ENCODE results near the gene PDSS1. TPM values are rescaled to one million over a fixed set of nuclear protein-coding genes. Genes with fewer than 3 reads are reported as not detected.
A peak's percentile ranks its signal among the peaks of the same experiment; 100 is the strongest.

Gene PDSS1
- total RNA-seq, 1 donor, result 1.8 TPM

DNA sequence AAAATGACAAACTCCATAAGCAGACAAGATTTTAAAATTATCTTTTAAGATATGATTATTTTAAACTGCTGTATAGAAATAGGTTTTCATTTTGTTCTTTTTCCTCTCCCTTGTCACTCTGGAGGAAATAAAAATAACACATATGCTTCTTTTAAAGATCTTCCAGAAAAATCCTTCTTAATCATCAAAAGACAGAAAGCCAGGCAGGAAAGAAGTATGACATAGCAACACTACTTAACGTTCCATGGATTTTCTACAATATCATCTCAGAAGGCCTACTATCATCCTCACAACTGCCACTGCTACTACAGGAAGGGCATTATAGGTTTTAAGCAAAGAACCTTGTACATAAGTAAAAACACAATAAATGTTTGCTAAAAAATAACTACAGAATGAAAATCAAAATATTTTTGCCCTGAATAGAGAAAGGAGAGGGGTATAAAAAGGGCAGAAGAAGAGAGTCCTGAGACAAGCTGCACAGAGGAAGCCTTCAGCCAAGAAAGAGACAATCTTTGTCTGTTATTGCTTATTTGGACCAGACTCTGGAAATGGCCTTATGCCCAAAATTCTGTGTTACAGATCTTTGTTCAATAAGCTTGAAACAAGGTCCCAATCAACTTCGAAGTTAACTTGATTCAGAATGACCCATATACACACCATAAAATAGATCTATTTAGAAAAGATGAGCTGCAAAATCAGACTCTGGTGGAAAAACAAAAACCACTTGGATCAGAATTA lies 95.4 kb downstream of the PDSS1 start:
- Histone ChIP-seq H4K20me1 (ENCODE audit: insufficient read depth, low read length) (peaks cover 12% of the 10 kb centered on the region), H3K4me1 (ENCODE audit: insufficient read depth, low read length) (peaks cover 7% of the 10 kb centered on the region), H3K9me3 (ENCODE audit: low read depth, low read length) (no peaks in the 10 kb centered on the region), H3K4me3 (ENCODE audit: insufficient read depth, low read length) (no peak overlapping the region), H3K4me2 (ENCODE audit: insufficient read depth, low read length) (no peak overlapping the region), H3K27me3 (ENCODE audit: insufficient read depth, low read length) (no peaks in the 10 kb centered on the region), H2AFZ (ENCODE audit: low read length) (no peak overlapping the region), H3K79me2 (ENCODE audit: insufficient read depth, low read length) (peaks cover 84% of the 10 kb centered on the region), H3K27ac (ENCODE audit: low read depth, low read length) (peak overlapping the region; percentile 20), H3K36me3 (ENCODE audit: insufficient read depth, low read length) (no peaks in the 10 kb centered on the region)
- no peak for DNase-seq (ENCODE audit: insufficient read length, low spot score, missing footprints)
- TF ChIP-seq, protein P1, sequence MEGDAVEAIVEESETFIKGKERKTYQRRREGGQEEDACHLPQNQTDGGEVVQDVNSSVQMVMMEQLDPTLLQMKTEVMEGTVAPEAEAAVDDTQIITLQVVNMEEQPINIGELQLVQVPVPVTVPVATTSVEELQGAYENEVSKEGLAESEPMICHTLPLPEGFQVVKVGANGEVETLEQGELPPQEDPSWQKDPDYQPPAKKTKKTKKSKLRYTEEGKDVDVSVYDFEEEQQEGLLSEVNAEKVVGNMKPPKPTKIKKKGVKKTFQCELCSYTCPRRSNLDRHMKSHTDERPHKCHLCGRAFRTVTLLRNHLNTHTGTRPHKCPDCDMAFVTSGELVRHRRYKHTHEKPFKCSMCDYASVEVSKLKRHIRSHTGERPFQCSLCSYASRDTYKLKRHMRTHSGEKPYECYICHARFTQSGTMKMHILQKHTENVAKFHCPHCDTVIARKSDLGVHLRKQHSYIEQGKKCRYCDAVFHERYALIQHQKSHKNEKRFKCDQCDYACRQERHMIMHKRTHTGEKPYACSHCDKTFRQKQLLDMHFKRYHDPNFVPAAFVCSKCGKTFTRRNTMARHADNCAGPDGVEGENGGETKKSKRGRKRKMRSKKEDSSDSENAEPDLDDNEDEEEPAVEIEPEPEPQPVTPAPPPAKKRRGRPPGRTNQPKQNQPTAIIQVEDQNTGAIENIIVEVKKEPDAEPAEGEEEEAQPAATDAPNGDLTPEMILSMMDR (IDR thresholded peaks at IDR 0.05; ENCODE audit: extremely low read depth, low read depth, low read length), result no peak

Small RNA genes within 50 kb of the gene (small RNA-seq; reads per million reads assigned to genes)
- gene RF00191 (not detected), gene RNU6-946P (not detected)

Other genes with a start within 250 kb of the PDSS1 start
- gene ABI1, start 163.3 kb downstream of the PDSS1 start, total RNA-seq, result 71.7 and 76.9 TPM in 2 replicates

Data from osteoblast (primary cell).